PFSK-1 (cell line): ENCODE results near the gene ITIH2.

Source experiments
- FOXP2 ChIP-seq: optimal IDR thresholded peaks from 2 replicates; pipeline ENCODE3; 2011; ENCODE audit warnings: borderline replicate concordance, control low read depth, inconsistent platforms; ENCODE audit not compliant: insufficient read depth; ENCODE audit errors: extremely low read length, extremely low read depth
- POLR2AphosphoS5 ChIP-seq: IDR thresholded peaks from 2 replicates; pipeline ENCODE4 v1.6.1; 2012; ENCODE audit warnings: low read depth, mild to moderate bottlenecking, control low read depth, low read length, moderate library complexity
- SIN3A ChIP-seq: IDR thresholded peaks from 2 replicates; pipeline ENCODE4 v1.6.1; 2012; ENCODE audit warnings: mild to moderate bottlenecking, low read length, moderate library complexity, borderline replicate concordance; ENCODE audit not compliant: insufficient read depth
- TAF1 ChIP-seq: IDR thresholded peaks from 2 replicates; pipeline ENCODE4 v1.6.1; 2012; ENCODE audit warnings: low read length, control low read depth, borderline replicate concordance; ENCODE audit not compliant: insufficient read depth
- TF ChIP-seq, protein P1 (sequence below), 2 experiments: IDR thresholded peaks; 2 replicates each; pipeline versions ENCODE4 v1.6.1 to v1.8.0; 2011 to 2012; ENCODE audit warnings: low read depth in 2 of 2, low read length in 2 of 2, control low read depth in 1 of 2, inconsistent platforms in 1 of 2, mild to moderate bottlenecking in 1 of 2, moderate library complexity in 1 of 2; ENCODE audit not compliant: insufficient read depth in 1 of 2

Gene ITIH2

DNA sequence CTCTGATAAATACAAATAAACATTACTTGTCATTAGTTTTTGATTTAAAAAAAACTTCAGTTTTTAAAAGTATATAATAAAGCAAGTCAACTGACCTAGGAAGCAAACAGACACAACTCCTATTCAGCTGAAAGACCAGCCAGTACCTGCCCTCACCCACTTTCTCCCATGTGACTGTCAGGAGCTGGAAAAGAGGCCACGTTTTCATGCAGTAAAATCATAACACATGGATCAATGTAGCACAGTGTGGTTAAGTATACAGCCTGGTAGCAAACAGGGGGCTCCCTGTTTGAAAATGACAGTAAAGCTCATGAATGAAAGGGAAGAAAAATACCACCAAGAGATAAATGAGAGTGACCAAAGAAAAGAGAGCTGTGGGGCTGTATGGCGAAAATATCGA, 63.1 kb downstream of the ITIH2 start:
- TF ChIP-seq SIN3A, result no peak
- TF ChIP-seq POLR2AphosphoS5, result no peak
- TF ChIP-seq FOXP2, result no peak
- TF ChIP-seq, protein P1, sequence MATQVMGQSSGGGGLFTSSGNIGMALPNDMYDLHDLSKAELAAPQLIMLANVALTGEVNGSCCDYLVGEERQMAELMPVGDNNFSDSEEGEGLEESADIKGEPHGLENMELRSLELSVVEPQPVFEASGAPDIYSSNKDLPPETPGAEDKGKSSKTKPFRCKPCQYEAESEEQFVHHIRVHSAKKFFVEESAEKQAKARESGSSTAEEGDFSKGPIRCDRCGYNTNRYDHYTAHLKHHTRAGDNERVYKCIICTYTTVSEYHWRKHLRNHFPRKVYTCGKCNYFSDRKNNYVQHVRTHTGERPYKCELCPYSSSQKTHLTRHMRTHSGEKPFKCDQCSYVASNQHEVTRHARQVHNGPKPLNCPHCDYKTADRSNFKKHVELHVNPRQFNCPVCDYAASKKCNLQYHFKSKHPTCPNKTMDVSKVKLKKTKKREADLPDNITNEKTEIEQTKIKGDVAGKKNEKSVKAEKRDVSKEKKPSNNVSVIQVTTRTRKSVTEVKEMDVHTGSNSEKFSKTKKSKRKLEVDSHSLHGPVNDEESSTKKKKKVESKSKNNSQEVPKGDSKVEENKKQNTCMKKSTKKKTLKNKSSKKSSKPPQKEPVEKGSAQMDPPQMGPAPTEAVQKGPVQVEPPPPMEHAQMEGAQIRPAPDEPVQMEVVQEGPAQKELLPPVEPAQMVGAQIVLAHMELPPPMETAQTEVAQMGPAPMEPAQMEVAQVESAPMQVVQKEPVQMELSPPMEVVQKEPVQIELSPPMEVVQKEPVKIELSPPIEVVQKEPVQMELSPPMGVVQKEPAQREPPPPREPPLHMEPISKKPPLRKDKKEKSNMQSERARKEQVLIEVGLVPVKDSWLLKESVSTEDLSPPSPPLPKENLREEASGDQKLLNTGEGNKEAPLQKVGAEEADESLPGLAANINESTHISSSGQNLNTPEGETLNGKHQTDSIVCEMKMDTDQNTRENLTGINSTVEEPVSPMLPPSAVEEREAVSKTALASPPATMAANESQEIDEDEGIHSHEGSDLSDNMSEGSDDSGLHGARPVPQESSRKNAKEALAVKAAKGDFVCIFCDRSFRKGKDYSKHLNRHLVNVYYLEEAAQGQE (IDR thresholded peaks at IDR 0.05; ENCODE audit: insufficient read depth in 1 of 2, low read depth in 2 of 2, low read length in 2 of 2), result no peak
- no peak for TF ChIP-seq TAF1

DNA sequence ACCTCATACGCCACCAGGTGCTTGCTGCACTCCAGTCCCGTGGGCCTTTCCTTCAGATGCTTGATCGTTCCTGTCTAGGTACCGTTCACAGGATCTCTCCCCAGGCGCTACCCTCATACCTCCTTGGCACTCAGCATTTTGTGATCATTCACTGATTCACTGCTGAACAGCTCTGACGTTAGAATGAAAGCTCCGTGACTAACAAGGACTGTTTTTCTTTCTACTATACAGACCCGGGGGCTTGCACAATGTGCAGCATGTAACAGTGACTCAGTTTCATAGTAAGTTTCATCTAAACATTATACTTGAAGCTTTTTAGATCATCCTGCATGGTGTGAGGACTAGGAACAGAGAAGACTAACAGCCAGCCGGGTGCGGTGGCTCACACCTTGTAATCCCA, 64.1 kb downstream of the ITIH2 start:
- TF ChIP-seq POLR2AphosphoS5, result no peak

DNA sequence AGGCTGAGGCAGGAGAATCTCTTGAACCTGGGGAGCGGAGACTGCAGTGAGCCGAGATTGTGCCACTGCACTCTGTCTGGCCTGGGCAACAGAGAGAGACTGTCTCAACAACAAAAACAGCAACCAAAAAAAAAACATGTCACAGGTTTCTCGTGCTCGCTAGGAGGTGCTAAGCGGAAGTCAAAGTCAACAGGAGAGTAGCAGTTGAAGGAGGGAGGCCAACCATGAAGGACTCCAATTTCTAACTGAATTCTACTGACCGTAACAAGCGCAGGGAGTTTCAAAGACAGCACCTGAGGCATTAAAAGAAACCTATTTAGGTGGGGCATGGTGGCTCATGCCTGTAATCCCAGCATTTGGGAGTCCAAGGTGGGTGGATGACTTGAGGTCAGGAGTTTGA, 65.3 kb downstream of the ITIH2 start:
- no peak for TF ChIP-seq SIN3A
- no peak for TF ChIP-seq POLR2AphosphoS5
- no peak for TF ChIP-seq FOXP2
- TF ChIP-seq TAF1, result no peak
- TF ChIP-seq, protein P1 (IDR thresholded peaks at IDR 0.05; ENCODE audit: insufficient read depth in 1 of 2, low read depth in 2 of 2, low read length in 2 of 2), result no peak

DNA sequence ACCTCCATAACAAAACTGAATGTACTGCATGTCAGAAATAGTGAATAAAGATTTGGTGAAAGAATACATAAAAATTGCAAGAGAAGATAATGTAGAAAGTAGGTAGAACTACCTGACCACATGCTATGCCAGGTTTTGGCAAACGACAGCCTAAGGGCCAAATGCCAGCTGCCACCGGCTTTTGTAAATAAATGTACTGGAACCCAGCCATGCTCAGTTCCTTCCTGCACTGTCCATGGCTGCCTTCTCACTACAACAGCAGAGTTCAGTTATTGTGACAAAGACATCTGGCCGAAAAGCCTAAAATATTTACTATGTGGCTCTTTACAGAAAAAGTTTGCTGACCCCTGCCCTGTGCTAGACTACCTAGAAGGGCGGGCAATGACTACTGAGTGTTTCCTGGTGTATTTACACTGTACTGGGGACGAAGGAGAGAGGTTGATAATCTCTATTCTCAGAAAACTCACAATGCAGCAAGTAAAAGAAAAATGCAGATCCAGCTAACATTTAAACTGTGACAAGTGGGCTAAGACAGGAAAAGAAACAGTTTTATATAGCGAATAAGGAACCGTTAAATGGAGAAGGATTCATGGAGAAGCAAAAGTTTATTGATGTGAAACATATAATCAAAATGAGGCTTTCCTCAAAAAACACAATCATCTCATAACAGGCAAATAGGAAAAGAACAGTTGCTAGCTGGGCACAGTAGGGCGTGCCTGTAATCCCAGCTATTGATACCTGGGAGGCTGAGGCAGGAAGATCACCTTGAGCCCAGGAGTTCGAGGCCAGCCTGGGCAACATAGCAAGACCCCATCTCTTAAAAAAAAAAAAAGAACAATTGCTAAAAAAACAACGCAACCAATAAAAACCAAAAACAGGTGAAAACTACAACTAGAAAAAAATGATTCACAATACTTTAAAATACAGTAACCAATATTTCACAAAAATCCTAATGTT, 71.0 kb downstream of the ITIH2 start:
- TF ChIP-seq, protein P1 (IDR thresholded peaks at IDR 0.05; ENCODE audit: insufficient read depth in 1 of 2, low read depth in 2 of 2, low read length in 2 of 2), result no peak
- TF ChIP-seq TAF1 (no peak), FOXP2 (no peak), SIN3A (no peak), POLR2AphosphoS5 (no peak)

DNA sequence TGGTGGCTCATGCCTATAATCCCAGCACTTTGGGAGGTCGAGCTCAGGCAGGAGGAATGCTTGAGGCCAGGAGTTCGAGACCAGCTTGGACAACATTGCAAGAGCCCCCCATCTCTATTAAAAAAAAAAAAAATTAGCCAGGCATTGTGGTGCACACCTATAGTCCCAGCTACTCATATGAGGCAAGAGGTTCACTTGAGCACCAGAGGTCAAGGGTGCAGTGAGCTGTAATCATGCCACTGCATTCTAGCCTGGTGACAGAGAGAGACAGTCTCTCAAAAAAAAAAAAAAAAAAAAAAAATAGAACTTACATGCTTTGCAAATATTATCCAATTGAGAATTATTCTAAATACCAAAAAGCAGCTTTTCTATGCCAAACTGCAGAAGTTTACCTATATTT, 73.7 kb downstream of the ITIH2 start:
- TF ChIP-seq FOXP2 (no peak), POLR2AphosphoS5 (no peak), SIN3A (no peak), TAF1 (no peak)
- TF ChIP-seq, protein P1 (IDR thresholded peaks at IDR 0.05; ENCODE audit: insufficient read depth in 1 of 2, low read depth in 2 of 2, low read length in 2 of 2), result no peak
